ENCODE measurements around the gene ZNF665. TPM values are rescaled to one million over a fixed set of nuclear protein-coding genes. Genes with fewer than 3 reads are reported as not detected.

ZNF665 gene
- total RNA-seq, 2 experiments from 2014 or later, result 9.8 to 12.2 TPM

- H3K27ac ChIP-seq (ENCODE audit: low read depth, low read length, poor library complexity, severe bottlenecking), result no peak overlapping the region
- H3K36me3 ChIP-seq (ENCODE audit: insufficient read depth, low read length), result no peaks in the 10 kb centered on the region
- BruUV-seq (replicated peaks), result no TSS peak
- ChIA-PET POLR2A (no interaction called here), CTCF (ENCODE audit: unreplicated experiment) (no interaction called here)
- H3K4me3 ChIP-seq (ENCODE audit: low read depth, low read length, poor library complexity, severe bottlenecking), result no peak overlapping the region
- no peak overlapping the region for H3K4me2 ChIP-seq (ENCODE audit: low read length)
- no peaks in the 10 kb centered on the region for H4K20me1 ChIP-seq (ENCODE audit: insufficient read depth, low read length)
- no peaks in the 10 kb centered on the region for H3K79me2 ChIP-seq (ENCODE audit: insufficient read depth, low read depth, low read length)
- H3K9me3 ChIP-seq (ENCODE audit: low read length), result no peaks in the 10 kb centered on the region
- no peak for DNase-seq (ENCODE audit: low spot score)
- intact Hi-C loops (cut with micrococcal nuclease; ENCODE audit: unreplicated experiment), result no loop called here
- H3K9me2 ChIP-seq (ENCODE audit: insufficient read depth, low read length), result no peaks in the 10 kb centered on the region
- H2AFZ ChIP-seq (ENCODE audit: low read length), result no peak overlapping the region
- TF ChIP-seq CTCF (conservative IDR thresholded peaks at IDR 0.05; ENCODE audit: low read length) (no peak), EZH2phosphoT487 (IDR thresholded peaks at IDR 0.05; ENCODE audit: borderline replicate concordance, low read depth, low read length) (no peak)
- H3K4me1 ChIP-seq (ENCODE audit: insufficient read depth, low read length, poor library complexity, severe bottlenecking), result no peaks in the 10 kb centered on the region
Observed at GRCh38 chr19:53123400-53123799, 69.8 kb downstream of the ZNF665 start.

Other genes starting within 250 kb of the ZNF665 start
- 5.8 and 8.8 TPM in 2 replicates for gene ZNF816, start 230.5 kb downstream of the ZNF665 start, total RNA-seq (2014; rRNA removed; shearing (Covaris generic))
- gene ZNF816, start 230.5 kb downstream of the ZNF665 start, total RNA-seq (2022), result 8.6 and 10.5 TPM in 2 replicates
- gene ERVV-1, start 179.4 kb downstream of the ZNF665 start, total RNA-seq (2014; rRNA removed; shearing (Covaris generic)), result not detected in 2 replicates
- gene ERVV-1, start 179.4 kb downstream of the ZNF665 start, total RNA-seq (2022), result not detected in 2 replicates
- not detected in 2 replicates for gene ERVV-2, start 148.6 kb downstream of the ZNF665 start, total RNA-seq (2014; rRNA removed; shearing (Covaris generic))
- gene ERVV-2, start 148.6 kb downstream of the ZNF665 start, total RNA-seq (2022), result not detected in 2 replicates
- 18.8 and 19.7 TPM in 2 replicates for gene ZNF160, start 89.9 kb downstream of the ZNF665 start, total RNA-seq (2014; rRNA removed; shearing (Covaris generic))
- gene ZNF160, start 89.9 kb downstream of the ZNF665 start, total RNA-seq (2022), result 35.5 and 40.4 TPM in 2 replicates
- 0.18 and 0.63 TPM in 2 replicates for gene ZNF415, start 60.4 kb downstream of the ZNF665 start, total RNA-seq (2014; rRNA removed; shearing (Covaris generic))
- gene ZNF415, start 60.4 kb downstream of the ZNF665 start, total RNA-seq (2022), result 0.51 and 0.89 TPM in 2 replicates
- 11.6 and 11.8 TPM in 2 replicates for gene ZNF347, start 34.3 kb downstream of the ZNF665 start, total RNA-seq (2014; rRNA removed; shearing (Covaris generic))
- gene ZNF347, start 34.3 kb downstream of the ZNF665 start, total RNA-seq (2022), result 13.9 and 15.6 TPM in 2 replicates
- not detected in 2 replicates for gene ZNF677, start 61.5 kb upstream of the ZNF665 start, total RNA-seq (2014; rRNA removed; shearing (Covaris generic))
- not detected in 2 replicates for gene ZNF677, start 61.5 kb upstream of the ZNF665 start, total RNA-seq (2022)
- not detected in 2 replicates for gene VN1R2, start 64.9 kb upstream of the ZNF665 start, total RNA-seq (2014; rRNA removed; shearing (Covaris generic))
- not detected in 2 replicates for gene VN1R2, start 64.9 kb upstream of the ZNF665 start, total RNA-seq (2022)
- not detected in 2 replicates for gene VN1R4, start 74.4 kb upstream of the ZNF665 start, total RNA-seq (2014; rRNA removed; shearing (Covaris generic))
- gene VN1R4, start 74.4 kb upstream of the ZNF665 start, total RNA-seq (2022), result not detected in 2 replicates
- gene ZNF845, start 140.4 kb upstream of the ZNF665 start, total RNA-seq (2014; rRNA removed; shearing (Covaris generic)), result 7.2 and 7.7 TPM in 2 replicates
- gene ZNF845, start 140.4 kb upstream of the ZNF665 start, total RNA-seq (2022), result 6.8 and 8.0 TPM in 2 replicates
- gene ZNF525, start 172.3 kb upstream of the ZNF665 start, total RNA-seq (2014; rRNA removed; shearing (Covaris generic)), result 20.2 and 21.0 TPM in 2 replicates
- 21.0 and 23.2 TPM in 2 replicates for gene ZNF525, start 172.3 kb upstream of the ZNF665 start, total RNA-seq (2022)
- 14.6 and 16.2 TPM in 2 replicates for gene ZNF765, start 201.8 kb upstream of the ZNF665 start, total RNA-seq (2014; rRNA removed; shearing (Covaris generic))
- gene ZNF765, start 201.8 kb upstream of the ZNF665 start, total RNA-seq (2022), result 14.2 and 17.4 TPM in 2 replicates
- 11.0 and 14.0 TPM in 2 replicates for gene ZNF761, start 238.6 kb upstream of the ZNF665 start, total RNA-seq (2014; rRNA removed; shearing (Covaris generic))
- 16.0 and 17.5 TPM in 2 replicates for gene ZNF761, start 238.6 kb upstream of the ZNF665 start, total RNA-seq (2022)